Omental fat pad (tissue), 4 donors: ENCODE measurements around the gene RSPH1. TPM values are rescaled to one million over a fixed set of nuclear protein-coding genes. Genes with fewer than 3 reads are reported as not detected.

Experiments
- ATAC-seq: fragments of 150-250 bp; one replicate; pipeline ENCODE4 v1.9.1; 2016; ENCODE audit warnings: mild to moderate bottlenecking, moderate library complexity; ENCODE audit not compliant: low FRiP score
- DNase-seq: peaks from one replicate; pipeline ENCODE4 v3.0.0-alpha.2; 2019; ENCODE audit warnings: low spot score
- CTCF ChIP-seq, 3 donors: fragments of 450-650 bp; IDR thresholded peaks; one replicate each; pipeline ENCODE4 v1.5.1; 2016 to 2017; ENCODE audit warnings: antibody characterized with exemption in 3 of 3, mild to moderate bottlenecking in 3 of 3, moderate library complexity in 2 of 3
- total RNA-seq, 4 donors: library from RNA; depleted of rRNA; stranded (reverse); fragments of >200 nt; gene quantifications; one replicate each; pipeline ENCODE4 v1.1.0, GENCODE V29; 2016

The RSPH1 gene
- total RNA-seq, 4 donors from 2014 or later: 0.31 to 0.37 (median 0.36) TPM; not detected in 1

- no peak for ATAC-seq
- TF ChIP-seq CTCF (IDR thresholded peaks at IDR 0.05): no peak
- DNase-seq: no peak
Observed at GRCh38 chr21:42436914-42437313, 59.1 kb downstream of the RSPH1 start.

- ATAC-seq: no peak
- no peak for DNase-seq
- TF ChIP-seq CTCF (IDR thresholded peaks at IDR 0.05): no peak
Observed at GRCh38 chr21:42435833-42436232, 60.2 kb downstream of the RSPH1 start.

GRCh38 chr21:42435401-42435800, 60.6 kb downstream of the RSPH1 start:
- TF ChIP-seq CTCF (IDR thresholded peaks at IDR 0.05): no peak
- ATAC-seq (no peak), DNase-seq (no peak)

- no peak for DNase-seq
- no peak for ATAC-seq
- no peak for TF ChIP-seq CTCF (IDR thresholded peaks at IDR 0.05)
Observed at GRCh38 chr21:42434884-42435283, 61.1 kb downstream of the RSPH1 start.

- no peak for TF ChIP-seq CTCF (IDR thresholded peaks at IDR 0.05)
- DNase-seq (no peak), ATAC-seq (no peak)
Observed at GRCh38 chr21:42433946-42434551, 62.0 kb downstream of the RSPH1 start.

- TF ChIP-seq CTCF (IDR thresholded peaks at IDR 0.05): no peak
- DNase-seq: no peak
- no peak for ATAC-seq
Observed at GRCh38 chr21:42432695-42433094, 63.3 kb downstream of the RSPH1 start.

- DNase-seq (no peak), ATAC-seq (no peak)
- TF ChIP-seq CTCF (IDR thresholded peaks at IDR 0.05): no peak
Observed at GRCh38 chr21:42431196-42431595, 64.8 kb downstream of the RSPH1 start.
